UCSD-AML1 (cell line): ENCODE measurements around the gene S100A16.

ENCODE experiments used
- DNase-seq: peaks from one replicate; lab custom pipeline; 2025; ENCODE audit not compliant: unreplicated experiment; lab: John Stamatoyannopoulos, UW

The S100A16 gene

DNA sequence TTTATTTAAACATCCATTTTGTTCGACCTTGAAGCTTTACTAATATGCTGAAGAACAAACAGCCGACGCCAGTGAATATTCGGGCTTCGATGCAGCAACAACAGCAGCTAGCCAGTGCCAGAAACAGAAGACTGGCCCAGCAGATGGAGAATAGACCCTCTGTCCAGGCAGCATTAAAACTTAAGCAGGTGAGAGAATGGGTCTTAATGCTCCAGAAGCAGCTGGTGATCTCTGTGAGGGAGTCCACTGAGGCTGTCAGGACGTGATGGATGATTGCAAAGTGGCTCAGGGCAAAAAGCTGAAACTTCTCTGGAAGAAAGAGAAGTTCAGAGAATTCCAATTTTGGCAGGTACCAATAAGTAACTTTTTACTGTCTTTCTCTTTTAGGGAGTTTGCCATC, 25.3 kb upstream of the S100A16 start:
- DNase-seq: no peak

DNA sequence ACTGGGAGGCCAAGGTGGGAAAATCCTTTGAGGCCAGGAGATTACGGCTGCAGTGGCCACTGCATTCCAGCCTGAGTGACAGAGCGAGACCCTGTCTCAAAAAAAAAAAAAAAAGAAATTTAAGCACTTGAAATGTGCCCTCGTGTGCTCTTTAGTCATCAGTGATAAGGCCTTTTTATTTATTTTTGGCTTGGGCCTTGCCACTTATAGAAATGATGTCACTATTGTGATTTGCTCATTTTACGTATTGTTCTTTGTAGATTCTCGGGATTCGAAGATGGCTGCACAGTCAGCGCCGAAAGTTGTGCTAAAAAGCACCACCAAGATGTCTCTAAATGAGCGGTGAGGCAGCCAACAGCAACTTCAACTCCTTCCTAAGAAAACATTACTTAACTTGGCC, 23.4 kb upstream of the S100A16 start:
- DNase-seq: no peak

DNA sequence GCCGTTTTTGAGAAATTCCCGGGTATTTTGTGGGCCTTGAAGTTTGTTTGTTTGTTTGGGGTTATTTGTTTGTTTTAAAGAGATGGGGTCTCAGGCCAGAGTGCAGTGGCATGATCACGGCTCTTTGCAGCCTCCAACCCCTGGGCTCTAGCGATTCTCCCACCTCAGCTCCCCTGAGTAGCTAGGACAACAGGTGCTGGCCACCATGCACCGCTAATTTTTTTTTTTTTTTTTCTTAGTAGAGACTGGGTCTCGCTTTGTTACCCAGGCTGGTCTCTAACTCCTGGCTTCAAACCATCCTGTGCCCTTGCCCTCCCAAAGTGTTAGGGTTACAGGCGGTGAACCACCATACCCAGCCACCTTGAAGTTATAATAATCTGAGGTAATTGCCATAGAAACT, 22.9 kb upstream of the S100A16 start:
- no peak for DNase-seq

DNA sequence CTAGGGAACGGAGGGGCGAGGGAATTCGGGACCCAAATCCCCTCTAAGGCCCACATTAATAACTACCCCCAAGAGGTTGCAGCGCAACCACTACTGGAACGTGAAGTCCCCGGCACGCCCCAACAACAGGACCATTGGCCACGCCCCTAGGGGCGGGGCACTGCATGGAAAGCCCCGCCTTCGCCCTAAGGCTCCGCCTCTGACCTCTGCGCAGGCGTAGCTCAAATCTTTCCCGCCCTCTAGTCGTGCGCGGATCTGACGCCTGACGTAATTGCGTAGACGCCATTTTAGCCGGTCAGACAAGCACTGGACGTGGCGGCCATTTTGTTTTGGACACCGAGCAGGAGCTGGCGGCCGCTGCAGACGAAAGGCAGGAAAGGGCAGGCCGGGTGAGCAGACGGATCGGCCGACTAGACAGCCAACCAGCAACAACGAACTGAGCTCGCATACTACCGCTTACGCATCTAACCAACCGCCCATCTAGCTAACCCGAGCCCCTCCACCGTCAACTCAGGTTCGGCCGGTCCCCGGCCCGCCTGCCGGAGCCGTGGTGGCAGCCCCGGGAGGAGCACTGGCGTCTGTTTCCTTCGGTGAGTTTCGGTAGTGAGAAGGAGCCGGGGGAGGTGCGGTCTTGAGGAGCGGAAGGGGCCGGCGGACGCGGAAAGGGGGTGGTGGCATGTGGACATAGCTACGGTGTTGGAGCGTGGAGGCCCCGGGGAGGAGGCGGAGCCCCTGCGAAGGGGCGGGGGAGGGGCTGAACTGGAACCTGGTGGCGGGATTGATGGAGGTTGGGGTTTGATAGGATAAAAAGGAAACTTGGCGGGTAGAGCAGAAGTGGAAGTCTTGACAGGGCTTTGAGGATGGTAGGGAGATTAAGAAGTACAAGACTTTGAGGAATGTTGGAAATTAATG, 21.1 kb upstream of the S100A16 start, which contains the start of gene CHTOP:
Gene CHTOP, plus strand, starts transcription at position 313 of the 912 bp plus-strand sequence. CDS start 2,523 bp downstream, outside the sequence.
- DNase-seq: peak; percentile 97

DNA sequence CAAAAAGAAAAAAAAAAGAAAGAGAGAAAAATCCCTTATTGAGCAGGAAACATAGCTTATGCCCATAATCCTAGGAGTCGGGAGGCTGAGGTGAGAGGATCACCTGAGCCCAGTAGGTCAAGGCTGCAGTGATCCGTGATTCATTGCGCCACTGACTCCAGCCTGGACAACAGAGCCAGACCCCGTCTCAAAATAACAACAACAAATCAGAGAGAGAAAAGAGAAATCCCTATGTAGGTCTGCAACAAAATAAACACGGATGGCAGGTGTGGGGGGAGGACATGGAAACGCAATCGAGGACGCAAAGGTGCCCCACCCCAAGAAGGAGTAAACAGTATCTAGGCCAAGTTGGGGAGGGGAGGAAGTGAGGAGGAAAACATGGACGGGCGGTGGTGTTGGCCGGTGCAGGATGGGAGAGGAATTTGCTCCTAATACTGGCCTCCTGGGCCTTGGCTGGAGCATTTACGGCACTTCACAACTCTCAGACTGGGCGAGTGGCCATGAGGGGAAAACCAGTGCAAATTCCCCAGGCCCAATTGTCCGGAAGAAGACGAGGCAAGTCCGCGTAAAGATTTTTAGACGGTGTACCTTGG, 20.3 kb upstream of the S100A16 start:
- DNase-seq: no peak

DNA sequence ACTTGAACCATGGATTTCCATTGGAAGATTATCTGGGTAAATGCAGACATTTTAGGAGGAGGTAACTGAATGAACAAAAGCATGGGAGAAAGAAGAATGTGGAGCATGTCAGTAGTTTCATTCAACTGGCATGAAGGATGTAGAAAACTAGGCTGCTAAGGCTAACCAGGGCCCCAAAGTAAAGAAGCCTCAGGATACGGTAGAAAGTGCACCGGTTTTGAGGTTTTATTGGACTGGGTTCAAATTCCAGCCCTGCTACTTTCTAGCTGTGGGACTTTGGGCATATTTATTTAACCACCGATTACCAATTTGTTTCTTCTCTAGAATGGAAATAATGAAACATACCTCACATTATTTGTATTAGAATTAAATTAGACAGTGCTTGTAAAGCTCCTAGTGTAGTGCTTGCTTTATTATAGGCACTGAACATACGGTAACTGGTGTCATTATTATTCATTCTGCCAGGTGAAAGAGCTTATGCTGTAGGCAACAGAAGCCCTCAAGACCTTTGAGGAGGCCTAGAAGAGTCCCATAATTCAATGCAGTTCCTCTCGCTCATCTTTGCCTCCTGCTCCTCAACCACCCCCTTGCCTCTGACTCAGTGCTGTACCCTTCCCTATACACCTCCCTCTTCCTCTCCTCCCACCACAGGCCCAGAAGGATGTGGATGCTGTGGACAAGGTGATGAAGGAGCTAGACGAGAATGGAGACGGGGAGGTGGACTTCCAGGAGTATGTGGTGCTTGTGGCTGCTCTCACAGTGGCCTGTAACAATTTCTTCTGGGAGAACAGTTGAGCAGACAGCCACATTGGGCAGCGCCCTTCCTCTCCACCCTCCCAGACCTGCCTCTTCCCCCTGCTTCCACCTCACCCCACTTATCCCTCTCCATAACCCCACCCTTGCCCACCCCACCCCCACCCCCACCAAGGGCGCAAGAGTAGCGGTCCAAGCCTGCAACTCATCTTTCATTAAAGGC, 18.4 kb upstream of the S100A16 start:
- no peak for DNase-seq

DNA sequence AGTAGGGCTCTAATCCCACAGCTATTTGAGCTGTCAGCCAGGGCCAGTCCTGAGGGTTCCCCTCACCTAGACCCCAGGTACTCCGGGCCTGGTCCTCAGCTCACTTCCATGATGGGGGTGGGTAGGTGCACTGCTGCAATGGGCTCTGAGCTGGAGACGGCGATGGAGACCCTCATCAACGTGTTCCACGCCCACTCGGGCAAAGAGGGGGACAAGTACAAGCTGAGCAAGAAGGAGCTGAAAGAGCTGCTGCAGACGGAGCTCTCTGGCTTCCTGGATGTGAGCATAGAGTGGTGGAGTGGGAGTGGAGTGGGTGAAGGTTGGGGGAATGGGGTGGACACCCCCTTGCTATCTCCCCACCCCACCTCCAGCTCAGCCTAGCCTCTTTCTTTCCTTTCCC, 17.4 kb upstream of the S100A16 start:
- no peak for DNase-seq

DNA sequence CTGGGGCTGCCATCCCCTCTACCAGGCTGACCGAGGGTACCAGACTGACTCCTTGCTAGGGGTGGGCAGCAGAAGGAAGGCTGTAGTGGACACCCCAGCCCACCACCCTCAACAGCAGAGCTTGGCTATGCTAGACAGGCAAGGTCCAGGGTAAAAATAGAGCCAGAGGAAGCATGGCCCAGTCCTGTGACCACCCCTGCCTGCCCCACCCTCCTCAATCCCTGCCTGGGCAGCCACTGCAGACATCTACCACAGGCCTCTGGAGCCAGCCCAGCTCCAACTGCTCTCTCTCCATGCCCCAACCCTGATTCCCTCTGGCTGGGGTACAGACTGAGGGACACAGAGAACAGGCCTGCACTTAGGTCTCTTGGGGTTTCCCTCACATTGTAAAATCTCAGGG, 17.0 kb upstream of the S100A16 start:
- no peak for DNase-seq

DNA sequence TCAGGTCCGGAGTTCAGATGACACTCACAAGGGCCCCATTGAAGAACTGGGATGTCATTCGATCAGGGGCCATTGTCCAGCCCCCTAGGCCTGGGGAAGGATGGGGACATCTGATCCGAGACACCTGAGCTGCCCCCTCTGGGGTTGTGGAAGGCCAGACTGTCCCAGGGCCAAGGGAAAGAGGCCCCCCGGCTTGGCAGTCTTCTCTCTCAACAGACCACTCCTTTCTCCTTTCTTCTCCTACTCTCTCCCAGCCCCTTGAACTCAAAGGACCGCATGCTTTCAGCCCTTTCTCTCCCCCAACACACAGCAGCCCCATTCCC, 16.4 kb upstream of the S100A16 start:
- DNase-seq: no peak

DNA sequence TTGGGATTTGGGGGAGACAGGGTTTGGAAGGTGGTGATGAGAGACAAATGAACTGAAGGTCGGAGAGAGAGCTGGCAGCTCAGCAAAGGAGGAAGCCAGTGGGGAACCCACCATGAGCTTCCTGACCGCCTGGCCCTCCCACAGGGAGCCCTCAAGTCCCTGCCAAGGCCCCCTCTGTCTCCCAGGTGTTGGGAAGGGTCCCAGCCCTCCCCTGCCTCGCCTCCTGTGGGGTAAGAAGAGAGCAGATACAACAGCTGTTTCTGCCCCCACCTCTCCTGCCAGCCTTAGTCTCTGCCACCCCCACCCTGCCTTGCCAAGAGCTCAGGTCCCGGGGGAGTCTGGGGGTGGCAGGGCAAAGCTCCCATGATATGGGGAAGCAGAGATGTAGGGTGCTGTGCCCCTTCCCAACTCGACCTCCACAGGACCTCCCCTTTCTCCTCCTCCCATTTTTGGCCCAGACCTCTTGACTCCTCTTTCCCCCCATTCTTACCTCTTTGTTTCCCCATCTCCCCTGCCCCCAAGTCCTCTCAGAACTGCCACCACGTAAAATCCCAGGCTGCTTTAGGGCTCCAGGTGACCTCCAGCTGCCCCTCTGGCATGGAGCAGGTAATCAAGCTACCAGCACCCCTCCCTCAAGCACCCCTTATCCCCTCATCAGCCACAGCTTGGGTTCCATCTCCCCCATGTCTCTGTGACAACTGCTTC, 15.9 kb upstream of the S100A16 start:
- no peak for DNase-seq

DNA sequence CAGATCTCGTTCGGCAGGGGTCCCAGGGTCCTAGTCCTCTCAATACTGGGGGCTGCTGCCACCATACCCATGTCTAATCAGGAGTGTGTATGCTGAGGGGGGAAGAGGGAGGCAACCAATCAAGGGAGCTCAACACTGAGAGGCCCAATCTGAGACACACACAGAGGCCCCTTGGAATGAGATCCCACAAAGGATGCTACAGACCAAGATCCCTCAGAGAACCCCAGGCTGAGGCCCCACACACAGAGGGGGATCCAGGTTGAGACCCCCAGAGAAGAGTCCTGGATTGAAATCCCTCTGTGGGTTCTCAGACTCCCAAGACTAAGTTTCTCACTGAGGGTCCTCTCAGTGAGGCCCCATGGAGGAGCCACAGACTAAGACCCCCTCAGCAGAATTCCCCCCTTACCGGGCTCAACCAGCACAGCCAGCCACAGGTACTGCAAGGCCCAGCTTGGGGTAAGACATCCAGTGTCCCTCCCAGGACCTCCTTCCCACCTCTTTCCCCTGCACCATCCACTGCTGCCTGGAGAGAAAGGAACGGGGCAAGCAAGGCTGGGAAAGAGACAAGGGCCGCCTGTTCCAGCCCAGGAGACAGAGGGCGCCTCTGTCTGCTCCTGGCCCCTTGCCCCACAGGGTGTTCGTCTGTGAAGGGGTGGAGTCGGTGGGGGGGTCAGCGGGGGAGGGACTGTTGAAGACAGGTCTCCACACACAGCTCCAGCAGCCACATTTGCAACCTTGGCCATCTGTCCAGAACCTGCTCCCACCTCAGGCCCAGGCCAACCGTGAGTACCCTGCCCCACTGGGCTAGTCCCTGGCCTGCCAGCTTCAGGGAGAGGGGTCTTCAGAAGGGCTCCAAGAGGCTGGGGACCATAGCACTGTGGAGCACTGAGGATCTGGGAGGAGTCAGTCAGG, 15.0 kb upstream of the S100A16 start, which contains the start of gene S100A1:
Gene S100A1, plus strand, starts transcription at position 720 of the 912 bp plus-strand sequence. CDS start 2,088 bp downstream, outside the sequence.
- DNase-seq: peak; percentile 29

DNA sequence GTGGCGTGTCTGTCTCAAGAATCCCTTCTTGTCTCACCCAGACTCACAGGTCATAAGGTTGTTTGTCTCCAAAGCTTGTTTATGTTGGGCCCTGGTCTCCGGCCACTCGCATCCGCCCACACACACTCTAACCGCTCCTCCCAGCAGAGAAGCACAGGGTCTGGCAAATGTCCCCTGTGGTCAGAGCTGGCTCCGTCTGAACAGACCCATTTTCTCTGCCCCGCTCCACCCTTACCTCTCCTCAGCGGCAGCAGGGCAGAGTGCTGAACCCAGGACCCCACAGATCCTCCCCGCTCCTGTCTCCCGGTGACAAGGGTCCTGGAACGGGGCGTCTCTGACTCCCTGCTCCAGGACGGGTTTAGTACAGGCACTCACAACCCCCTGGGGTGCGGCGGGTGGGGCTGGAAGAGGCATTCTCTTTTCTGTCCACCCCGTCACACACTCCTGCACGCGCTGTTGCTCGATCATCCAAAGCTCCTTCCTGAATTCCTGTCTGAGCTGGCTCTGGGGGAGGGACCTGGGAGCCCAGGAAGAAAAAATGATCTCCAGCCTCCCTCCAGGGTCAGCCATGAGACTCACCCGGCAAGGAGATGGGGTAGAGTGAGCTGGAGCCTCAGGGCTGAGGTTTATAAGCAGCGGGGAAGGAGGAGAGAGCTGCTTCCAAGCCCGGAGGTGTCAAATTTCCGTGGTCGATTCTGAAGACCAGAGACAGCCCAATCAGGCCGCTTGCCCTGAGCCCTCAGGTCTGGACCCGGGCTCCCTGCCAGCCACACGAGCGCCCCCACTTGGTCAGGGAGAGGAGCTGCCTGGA, 14.2 kb upstream of the S100A16 start, which contains the start of gene S100A13:
Gene S100A13, minus strand, starts transcription at position 602 of the 811 bp plus-strand sequence. CDS start 1,033 bp downstream, outside the sequence.
- peak; percentile 46 for DNase-seq

DNA sequence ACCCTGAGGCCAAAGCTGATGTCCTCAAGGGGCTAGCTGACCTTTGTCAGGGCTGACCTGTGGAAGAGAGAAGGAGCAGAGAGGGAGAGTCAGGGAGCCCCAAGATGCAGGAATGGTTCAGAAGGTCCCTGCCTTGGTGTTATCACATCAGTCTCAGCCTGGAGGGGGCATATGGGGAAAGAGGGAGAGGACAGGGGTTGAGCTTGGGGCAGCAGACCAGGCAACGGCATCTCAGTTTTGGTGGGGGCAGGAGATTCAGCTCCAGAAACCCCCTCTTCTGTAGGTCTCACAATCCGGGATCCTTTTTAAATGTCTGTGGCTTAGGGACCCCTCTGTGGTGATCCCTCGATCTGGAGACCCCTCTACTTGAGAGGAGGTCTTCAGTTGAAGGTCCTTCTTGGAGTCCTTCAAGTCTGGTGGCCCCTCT, 13.6 kb upstream of the S100A16 start:
- no peak for DNase-seq

DNA sequence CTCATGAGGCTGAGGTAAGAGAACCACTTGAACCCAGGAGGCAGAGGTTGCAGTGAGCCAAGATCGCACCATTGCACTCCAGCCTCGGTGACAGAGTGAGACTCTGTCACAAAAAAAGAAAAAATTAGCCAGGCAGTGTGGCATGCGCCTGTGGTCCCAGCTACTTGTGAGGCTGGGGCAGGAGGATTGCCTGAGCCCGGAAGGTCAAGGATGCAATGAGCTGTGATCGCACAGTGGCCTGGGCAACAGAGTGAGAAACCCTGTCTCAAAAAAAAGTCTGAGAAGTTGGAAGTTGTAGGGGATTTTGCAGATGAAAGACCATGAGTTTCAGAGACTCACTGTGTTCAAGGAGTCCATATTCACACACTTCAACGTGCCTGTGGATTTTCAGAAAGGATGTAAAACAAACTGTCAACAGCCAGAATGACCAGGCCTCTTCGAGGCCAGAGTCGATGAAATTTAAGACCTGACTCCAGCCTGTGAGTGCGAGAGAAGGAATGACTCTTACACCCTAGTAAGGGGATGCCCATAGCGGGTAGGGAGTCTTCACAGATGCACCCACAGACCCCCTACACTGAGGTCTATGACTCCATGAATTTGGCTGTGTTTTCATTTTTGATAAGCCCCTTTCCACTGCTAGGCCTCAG, 12.2 kb upstream of the S100A16 start:
- DNase-seq: no peak

DNA sequence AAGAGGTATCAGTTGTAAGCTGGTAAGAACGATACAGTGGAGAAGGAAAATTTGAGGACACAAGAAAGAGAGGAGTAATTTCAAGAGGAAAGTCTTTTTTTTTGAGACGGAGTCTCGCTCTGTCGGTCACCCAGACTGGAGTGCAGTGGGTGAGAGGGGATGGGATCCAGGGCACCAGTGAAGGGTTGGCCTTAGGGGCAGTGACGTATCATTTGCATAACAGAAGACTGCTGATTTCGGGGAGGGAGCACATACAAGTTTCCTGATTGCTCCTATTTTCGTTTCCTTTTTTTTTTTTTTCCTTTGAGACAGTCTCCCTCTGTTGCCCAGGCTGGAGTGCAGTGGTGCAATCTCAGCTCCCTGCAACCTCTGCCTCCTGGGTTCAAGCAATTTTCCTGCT, 10.2 kb upstream of the S100A16 start:
- no peak for DNase-seq

DNA sequence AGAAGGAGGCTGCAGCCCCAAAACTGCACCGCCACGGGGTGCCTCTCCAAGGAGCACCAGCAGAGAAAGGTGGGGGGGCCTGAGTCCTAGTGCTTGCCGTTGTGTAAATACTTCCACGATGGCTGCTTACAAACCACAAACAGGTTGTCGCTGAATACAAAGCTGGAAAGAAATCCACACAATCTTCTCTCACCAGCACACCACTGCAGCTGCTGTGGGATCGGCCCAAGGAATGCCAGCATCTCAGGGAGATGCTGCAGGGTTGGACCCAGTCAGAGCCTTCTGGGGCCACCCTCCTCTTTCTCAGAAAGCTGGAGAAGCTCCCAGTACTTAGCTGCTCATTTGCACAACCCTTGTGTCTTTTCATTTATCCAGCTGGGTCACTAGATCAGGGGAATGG, 6.2 kb upstream of the S100A16 start:
- DNase-seq: no peak

DNA sequence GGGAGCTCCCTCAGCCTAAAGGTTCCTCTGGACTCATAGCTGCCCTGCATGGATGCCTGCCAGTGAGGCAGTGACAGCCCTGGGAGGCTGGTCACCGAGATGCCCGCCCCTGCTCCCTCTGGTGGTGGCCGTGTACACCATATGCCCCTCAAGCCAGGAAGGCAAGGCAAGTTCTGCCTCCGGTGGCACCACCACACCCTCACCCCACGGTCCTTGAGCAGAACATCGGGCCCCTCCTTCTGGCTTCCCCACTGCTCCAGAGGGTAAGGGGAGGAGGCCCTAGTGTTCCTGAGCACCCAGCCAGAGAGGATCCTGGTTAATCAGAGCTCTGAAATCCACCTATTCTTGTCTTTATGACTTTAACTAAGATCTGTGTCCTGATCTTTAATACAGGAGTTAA, 4.7 kb upstream of the S100A16 start:
- DNase-seq: peak; percentile 79

DNA sequence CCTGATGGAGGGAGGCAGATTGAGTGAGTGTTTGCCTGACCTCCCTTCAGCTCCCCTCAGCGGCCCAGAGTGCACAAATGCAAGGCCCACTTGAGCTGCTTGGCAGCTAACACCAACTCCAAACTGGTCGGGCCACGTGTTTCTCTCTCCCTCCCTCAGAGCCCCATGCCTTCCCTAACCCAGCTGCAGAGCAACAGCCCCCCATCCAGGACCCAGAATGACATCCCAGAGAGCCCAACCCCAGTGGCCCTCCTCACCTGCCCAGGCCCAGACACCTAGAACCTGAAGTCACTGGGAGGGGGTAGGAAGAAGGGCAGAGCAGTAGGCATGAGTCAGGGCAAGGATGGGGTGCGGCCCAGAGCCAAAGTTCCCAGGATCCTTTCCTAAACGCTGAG, 4.0 kb upstream of the S100A16 start:
- no peak for DNase-seq
